Cardiac muscle cell (in vitro differentiated cells and primary cell): ENCODE measurements around the gene OR2D3. TPM values are rescaled to one million over a fixed set of nuclear protein-coding genes. Genes with fewer than 3 reads are reported as not detected.

Experiments used
- DNase-seq, 2 donors: peaks; one replicate each; pipeline versions ENCODE4 v3.0.0 to v3.0.0-alpha.2; 2010 to 2017; ENCODE audit warnings: low read depth in 1 of 2, low spot score in 1 of 2
- H3K27ac ChIP-seq: fragments of 200-600 bp; sonication (generic); 2 replicates; pipeline ENCODE4 v1.5.1; 2016
- H3K27me3 ChIP-seq: fragments of 200-600 bp; sonication (generic); 2 replicates; pipeline ENCODE4 v1.6.0; 2016; ENCODE audit warnings: control low read depth
- H3K36me3 ChIP-seq: fragments of 200-600 bp; sonication (generic); 2 replicates; pipeline ENCODE4 v1.5.1; 2016; ENCODE audit warnings: control low read depth
- H3K4me1 ChIP-seq: fragments of 200-600 bp; sonication (generic); 2 replicates; pipeline ENCODE4 v1.8.1; 2017; ENCODE audit warnings: low read depth, mild to moderate bottlenecking, mixed run types
- H3K4me3 ChIP-seq: fragments of 200-600 bp; sonication (generic); 2 replicates; pipeline ENCODE4 v1.5.1; 2016; ENCODE audit warnings: mild to moderate bottlenecking
- H3K9me3 ChIP-seq: fragments of 200-600 bp; sonication (generic); 2 replicates; pipeline ENCODE4 v1.5.1; 2017; ENCODE audit warnings: low read depth, mild to moderate bottlenecking, control low read depth
- polyA plus RNA-seq: library from polyadenylated mRNA; unstranded; fragments of >200 nt; fragmentation: Nextera tagmentation; extraction: Ambion mirVana; gene quantifications from 2 replicates; pipeline ENCODE4 v1.2.1, GENCODE V29; 2016
- total RNA-seq: library from RNA; depleted of rRNA; stranded (reverse); fragments of >200 nt; gene quantifications from 2 replicates; pipeline ENCODE4 v1.2.3, GENCODE V29; 2016
- TF ChIP-seq, protein P1 (sequence below): IDR thresholded peaks from 2 replicates; pipeline ENCODE4 v1.5.1; 2012; ENCODE audit warnings: low read depth, mild to moderate bottlenecking, low read length

OR2D3 gene, protein sequence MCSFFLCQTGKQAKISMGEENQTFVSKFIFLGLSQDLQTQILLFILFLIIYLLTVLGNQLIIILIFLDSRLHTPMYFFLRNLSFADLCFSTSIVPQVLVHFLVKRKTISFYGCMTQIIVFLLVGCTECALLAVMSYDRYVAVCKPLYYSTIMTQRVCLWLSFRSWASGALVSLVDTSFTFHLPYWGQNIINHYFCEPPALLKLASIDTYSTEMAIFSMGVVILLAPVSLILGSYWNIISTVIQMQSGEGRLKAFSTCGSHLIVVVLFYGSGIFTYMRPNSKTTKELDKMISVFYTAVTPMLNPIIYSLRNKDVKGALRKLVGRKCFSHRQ
- not detected in 2 replicates for total RNA-seq
- polyA plus RNA-seq = 0.51 TPM in 1 of 2 replicates, not detected in the other

DNA sequence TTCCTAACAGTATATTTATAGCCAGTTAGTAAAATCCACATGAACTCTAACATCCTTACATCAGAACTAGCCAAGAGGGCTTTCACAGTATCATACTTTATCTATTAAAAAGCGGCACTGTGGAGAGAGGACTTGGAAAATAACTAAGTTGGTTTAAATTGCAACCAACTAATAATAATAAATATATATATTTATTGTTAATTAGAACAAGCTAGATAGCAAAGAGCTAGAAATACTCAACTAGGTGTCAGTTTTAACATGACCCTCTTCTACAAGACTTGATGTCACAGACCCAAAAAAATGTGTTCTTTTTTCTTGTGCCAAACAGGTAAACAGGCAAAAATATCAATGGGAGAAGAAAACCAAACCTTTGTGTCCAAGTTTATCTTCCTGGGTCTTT is at the start of gene OR2D3:
Gene OR2D3 (plus strand): TSS at position 301 of the 400 bp plus-strand sequence. CDS start 0 bp downstream, at position 301.
- TF ChIP-seq, protein P1, sequence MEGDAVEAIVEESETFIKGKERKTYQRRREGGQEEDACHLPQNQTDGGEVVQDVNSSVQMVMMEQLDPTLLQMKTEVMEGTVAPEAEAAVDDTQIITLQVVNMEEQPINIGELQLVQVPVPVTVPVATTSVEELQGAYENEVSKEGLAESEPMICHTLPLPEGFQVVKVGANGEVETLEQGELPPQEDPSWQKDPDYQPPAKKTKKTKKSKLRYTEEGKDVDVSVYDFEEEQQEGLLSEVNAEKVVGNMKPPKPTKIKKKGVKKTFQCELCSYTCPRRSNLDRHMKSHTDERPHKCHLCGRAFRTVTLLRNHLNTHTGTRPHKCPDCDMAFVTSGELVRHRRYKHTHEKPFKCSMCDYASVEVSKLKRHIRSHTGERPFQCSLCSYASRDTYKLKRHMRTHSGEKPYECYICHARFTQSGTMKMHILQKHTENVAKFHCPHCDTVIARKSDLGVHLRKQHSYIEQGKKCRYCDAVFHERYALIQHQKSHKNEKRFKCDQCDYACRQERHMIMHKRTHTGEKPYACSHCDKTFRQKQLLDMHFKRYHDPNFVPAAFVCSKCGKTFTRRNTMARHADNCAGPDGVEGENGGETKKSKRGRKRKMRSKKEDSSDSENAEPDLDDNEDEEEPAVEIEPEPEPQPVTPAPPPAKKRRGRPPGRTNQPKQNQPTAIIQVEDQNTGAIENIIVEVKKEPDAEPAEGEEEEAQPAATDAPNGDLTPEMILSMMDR = no peak
- no peak within 1 kb of the TSS for H3K4me3 ChIP-seq

GRCh38 chr11:6871278-6871677 is 49.5 kb upstream of the OR2D3 start:
- no peak overlapping the region for H3K4me3 ChIP-seq
- H3K27ac ChIP-seq = no peak overlapping the region
- H3K9me3 ChIP-seq = no peaks in the 10 kb centered on the region
- H3K4me1 ChIP-seq = no peaks in the 10 kb centered on the region
- H3K36me3 ChIP-seq = no peaks in the 10 kb centered on the region
- no peaks in the 10 kb centered on the region for H3K27me3 ChIP-seq
- no peak for DNase-seq
- TF ChIP-seq, protein P1 = no peak

More for the DNA sequence above, at the start of gene OR2D3:
- Histone ChIP-seq H3K27me3 (no peaks in the 10 kb centered on the region), H3K36me3 (no peaks in the 10 kb centered on the region), H3K27ac (no peak within 1 kb of the TSS), H3K9me3 (no peaks in the 10 kb centered on the region), H3K4me1 (no peaks in the 10 kb centered on the region)
- DNase-seq = no peak

GRCh38 chr11:6875761-6876160 is 45.0 kb upstream of the OR2D3 start:
- TF ChIP-seq, protein P1 = no peak
- Histone ChIP-seq H3K27ac (no peak overlapping the region), H3K9me3 (no peaks in the 10 kb centered on the region), H3K27me3 (no peaks in the 10 kb centered on the region), H3K4me3 (no peak overlapping the region), H3K36me3 (no peaks in the 10 kb centered on the region), H3K4me1 (no peaks in the 10 kb centered on the region)
- DNase-seq = no peak

DNA sequence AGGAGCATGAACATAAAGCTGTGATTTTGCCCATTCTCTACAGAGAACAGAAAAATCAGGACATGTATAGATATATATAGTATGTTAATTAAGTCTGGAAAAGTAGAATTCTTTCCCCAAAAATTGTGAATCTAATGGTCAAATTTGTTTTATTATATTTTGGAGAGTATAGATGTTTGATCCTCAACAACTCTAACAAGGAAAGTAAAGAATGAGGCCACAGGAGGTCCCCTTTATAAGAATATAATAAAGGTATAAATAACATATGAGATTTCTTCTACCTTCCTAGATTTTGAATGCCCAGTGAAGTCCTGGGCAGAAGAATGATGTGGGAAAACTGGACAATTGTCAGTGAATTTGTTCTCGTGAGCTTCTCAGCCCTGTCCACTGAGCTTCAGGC is 44.5 kb upstream of the OR2D3 start, which contains the start of gene OR10A4:
Gene OR10A4 (plus strand): TSS at position 301 of the 400 bp plus-strand sequence. CDS start 23 bp downstream, at position 324.
- no peak for DNase-seq
- Histone ChIP-seq H3K9me3 (no peaks in the 10 kb centered on the region), H3K27me3 (no peaks in the 10 kb centered on the region), H3K4me3 (no peak within 1 kb of the TSS), H3K27ac (no peak within 1 kb of the TSS), H3K4me1 (no peaks in the 10 kb centered on the region), H3K36me3 (no peaks in the 10 kb centered on the region)
- TF ChIP-seq, protein P1 = no peak

GRCh38 chr11:6876914-6877313 is 43.9 kb upstream of the OR2D3 start:
- H3K27ac ChIP-seq = no peak overlapping the region
- H3K9me3 ChIP-seq = no peaks in the 10 kb centered on the region
- no peak for DNase-seq
- TF ChIP-seq, protein P1 = no peak
- H3K36me3 ChIP-seq = no peaks in the 10 kb centered on the region
- H3K4me3 ChIP-seq = no peak overlapping the region
- H3K27me3 ChIP-seq = no peaks in the 10 kb centered on the region
- H3K4me1 ChIP-seq = no peaks in the 10 kb centered on the region
